GM13977 (cell line): ENCODE measurements around the gene KHNYN.

Experiments
- DNase-seq: peaks from one replicate; pipeline ENCODE4 v3.0.0; 2012; ENCODE audit warnings: low spot score
- CTCF ChIP-seq: IDR thresholded peaks from 2 replicates; pipeline ENCODE4 v1.5.1; 2012; ENCODE audit warnings: mild to moderate bottlenecking, control low read depth; ENCODE audit not compliant: insufficient read depth; ENCODE audit errors: extremely low read depth, missing control alignments
- in situ Hi-C: fragments of 300-500 bp; cut with MboI; formaldehyde crosslinking; loops from one replicate; pipeline ENCODE4 v1.12.0; 2022; ENCODE audit warnings: low sequenced_read_pairs, low pct_unique_long_range_greater_than_20kb, mixed read lengths, inconsistent platforms; ENCODE audit not compliant: unreplicated experiment

Gene KHNYN

DNA sequence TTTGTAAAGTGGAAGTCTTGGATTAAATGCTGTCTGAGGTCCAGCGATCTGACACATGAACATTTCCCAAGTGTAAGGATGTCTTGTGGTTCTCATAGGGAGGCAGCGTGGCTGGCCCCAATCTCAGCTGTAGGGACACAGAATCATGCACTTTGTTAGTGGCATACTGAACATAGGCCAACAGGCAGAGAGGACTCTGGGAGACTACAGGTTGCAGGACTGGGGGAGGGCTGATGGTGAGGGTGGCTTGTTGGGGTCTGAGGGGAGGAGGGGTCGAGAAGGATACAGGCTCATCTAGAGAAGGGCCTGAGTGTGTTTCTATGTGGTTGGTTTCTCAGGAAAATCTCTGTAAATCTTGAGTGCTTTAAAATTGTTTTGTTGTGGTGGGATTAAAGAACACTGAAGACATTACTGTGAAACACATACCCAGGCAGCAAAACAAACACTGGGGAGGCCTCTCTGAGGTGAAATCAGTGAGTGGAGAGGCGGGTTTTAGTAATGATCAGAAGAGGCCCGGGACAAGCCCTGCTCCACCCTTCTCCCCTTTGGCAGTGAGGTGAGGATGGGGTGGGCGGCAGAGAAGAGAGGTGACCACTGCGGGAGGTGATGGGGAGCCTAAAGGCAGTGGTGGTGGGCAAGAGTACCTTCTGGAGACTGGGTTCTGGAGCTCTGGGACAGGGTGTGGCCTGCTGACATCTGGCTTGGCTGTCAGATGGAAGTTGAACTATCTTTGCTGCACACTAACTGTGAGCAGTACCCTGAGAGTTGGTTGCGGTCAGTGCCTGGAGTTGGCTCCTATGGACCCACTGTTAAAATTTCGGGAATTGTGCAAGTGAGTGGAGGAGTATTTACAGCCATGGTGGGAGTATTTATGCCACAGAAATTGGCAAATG, 27.7 kb upstream of the KHNYN start:
- no peak for DNase-seq
- in situ Hi-C loops = no loop called here
- TF ChIP-seq CTCF = no peak

- in situ Hi-C loops = no loop called here
- TF ChIP-seq CTCF = no peak
- no peak for DNase-seq
Observed at GRCh38 chr14:24403294-24403998, 26.3 kb upstream of the KHNYN start.

- in situ Hi-C loops = no loop called here
- no peak for DNase-seq
- no peak for TF ChIP-seq CTCF
Observed at GRCh38 chr14:24404814-24405213, 24.9 kb upstream of the KHNYN start.

GRCh38 chr14:24406416-24406815, 23.3 kb upstream of the KHNYN start:
- in situ Hi-C loops = no loop called here
- no peak for TF ChIP-seq CTCF
- DNase-seq = no peak

- DNase-seq = no peak
- in situ Hi-C loops = no loop called here
- no peak for TF ChIP-seq CTCF
Observed at GRCh38 chr14:24407608-24408325, 22.0 kb upstream of the KHNYN start.

GRCh38 chr14:24408764-24409163, 21.0 kb upstream of the KHNYN start:
- in situ Hi-C loops = no loop called here
- TF ChIP-seq CTCF = no peak
- no peak for DNase-seq
